HS-27A (cell line): ENCODE results near the gene FAM193B.

Experiments used
- DNase-seq: peaks from one replicate; pipeline ENCODE4 v3.0.0-alpha.2; 2012; ENCODE audit warnings: low read depth, missing footprints

Gene FAM193B

DNA sequence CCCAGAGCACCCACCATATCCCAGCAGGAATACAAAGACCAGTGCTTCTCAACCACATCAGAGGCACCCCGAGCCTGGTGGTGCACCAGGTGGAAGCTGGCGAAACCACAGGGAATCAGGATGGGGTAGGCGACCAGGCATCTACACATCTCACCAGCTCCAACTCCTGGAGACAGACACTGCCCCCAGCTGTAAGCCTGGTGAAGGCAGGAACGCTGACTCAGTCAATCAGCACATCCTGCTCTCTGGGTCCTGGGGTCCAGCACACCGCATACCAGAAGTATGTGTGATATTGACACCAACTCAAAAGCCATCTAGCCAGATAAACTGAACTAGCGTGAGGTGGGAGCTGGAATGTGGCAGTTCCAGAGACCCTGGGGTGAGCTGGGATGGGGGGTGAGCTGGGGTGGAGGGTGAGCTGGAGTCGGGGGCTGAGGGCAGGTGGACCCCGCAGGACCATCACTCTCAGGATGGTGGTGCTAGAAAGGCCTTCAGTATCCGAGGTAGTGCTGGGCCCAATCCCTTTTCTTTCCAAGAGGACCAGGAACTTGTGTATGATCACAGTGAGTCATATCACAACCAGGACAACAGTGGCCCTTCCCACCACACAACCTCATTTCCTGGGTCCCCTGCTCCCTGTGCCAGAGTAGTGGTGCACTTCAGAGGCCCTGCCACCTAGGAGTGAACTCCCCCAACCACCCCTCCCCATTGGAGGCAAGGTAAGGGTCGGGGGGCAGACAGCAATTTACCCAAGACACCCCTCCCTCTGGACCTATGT lies 83.4 kb downstream of the FAM193B start:
- no peak for DNase-seq
